Endodermal cell (in vitro differentiated cells): ENCODE data around the gene MUTYH. TPM values are rescaled to one million over a fixed set of nuclear protein-coding genes. Genes with fewer than 3 reads are reported as not detected.

Experiments used
- DNase-seq: peaks from one replicate; pipeline ENCODE4 v3.0.0-alpha.2; 2017
- H3K27ac ChIP-seq: 2 replicates; pipeline ENCODE4 v1.5.1; 2013; ENCODE audit warnings: mild to moderate bottlenecking, low read depth, low read length, moderate library complexity
- H3K27me3 ChIP-seq: 2 replicates; pipeline ENCODE4 v1.6.1; 2013; ENCODE audit warnings: mild to moderate bottlenecking, low read length, moderate library complexity; ENCODE audit not compliant: insufficient read depth, control insufficient read depth, poor library complexity, severe bottlenecking
- H3K36me3 ChIP-seq: 2 replicates; pipeline ENCODE4 v1.7.0; 2013; ENCODE audit warnings: mild to moderate bottlenecking, low read length, moderate library complexity; ENCODE audit not compliant: control insufficient read depth, insufficient read depth
- H3K4me1 ChIP-seq: one replicate; pipeline ENCODE4 v1.7.0; 2013; ENCODE audit warnings: low read length; ENCODE audit not compliant: control insufficient read depth, insufficient read depth
- H3K4me3 ChIP-seq: 2 replicates; pipeline ENCODE4 v1.5.1; 2013; ENCODE audit warnings: mild to moderate bottlenecking, low read length, moderate library complexity
- H3K9ac ChIP-seq: 2 replicates; pipeline ENCODE4 v1.6.1; 2013; ENCODE audit warnings: mild to moderate bottlenecking, low read length, moderate library complexity; ENCODE audit not compliant: poor library complexity, severe bottlenecking; ENCODE audit errors: extremely low read depth
- H3K9me3 ChIP-seq: 2 replicates; pipeline ENCODE4 v1.6.1; 2013; ENCODE audit warnings: mild to moderate bottlenecking, low read length, moderate library complexity; ENCODE audit not compliant: control insufficient read depth
- H3K27ac Mint-ChIP-seq: 2 replicates; pipeline ENCODE4 v1.8.0; 2020; ENCODE audit warnings: mixed read lengths
- H3K27me3 Mint-ChIP-seq: 2 replicates; pipeline ENCODE4 v1.8.0; 2021; ENCODE audit warnings: mild to moderate bottlenecking, mixed read lengths; ENCODE audit not compliant: insufficient read depth
- H3K36me3 Mint-ChIP-seq: 2 replicates; pipeline ENCODE4 v1.8.0; 2020; ENCODE audit warnings: low read depth, mixed read lengths
- H3K4me1 Mint-ChIP-seq: 2 replicates; pipeline ENCODE4 v1.8.0; 2020; ENCODE audit warnings: mixed read lengths
- H3K4me3 Mint-ChIP-seq: 2 replicates; pipeline ENCODE4 v1.8.0; 2020; ENCODE audit warnings: mild to moderate bottlenecking, moderate library complexity, mixed read lengths
- H3K9me3 Mint-ChIP-seq: 2 replicates; pipeline ENCODE4 v1.8.0; 2020; ENCODE audit warnings: mild to moderate bottlenecking, mixed read lengths
- WGBS, 2 experiments: methylation state at CpG; one replicate each; pipeline versions ENCODE4 v1.1.5 to v1.1.7; 2013; ENCODE audit warnings: missing lambda C conversion rate in 2 of 2, mixed read lengths in 1 of 2; ENCODE audit not compliant: insufficient coverage in 1 of 2, insufficient read length in 1 of 2; 5-methylcytosine and 5-hydroxymethylcytosine counted together
- total RNA-seq, 2 donors: library from RNA; stranded (reverse); fragmentation: NEBNext Ultra II Directional in 1 of 2; extraction: Animal tissue kit (Norgen Biotek cat#: 25700) in 1 of 2; gene quantifications; 2 replicates in 1 of 2; 3 replicates in 1 of 2; pipeline ENCODE4 v1.2.1, GENCODE V29; 2021
- TF ChIP-seq, protein P1 (sequence below): fragments of 200-600 bp; sonication (generic); conservative IDR thresholded peaks from 2 replicates; pipeline ENCODE4 v1.5.0; 2021; ENCODE audit warnings: antibody characterized with exemption, mild to moderate bottlenecking

The MUTYH gene
- total RNA-seq, 2 donors from 2014 or later, result 60.5 to 60.9 TPM

DNA sequence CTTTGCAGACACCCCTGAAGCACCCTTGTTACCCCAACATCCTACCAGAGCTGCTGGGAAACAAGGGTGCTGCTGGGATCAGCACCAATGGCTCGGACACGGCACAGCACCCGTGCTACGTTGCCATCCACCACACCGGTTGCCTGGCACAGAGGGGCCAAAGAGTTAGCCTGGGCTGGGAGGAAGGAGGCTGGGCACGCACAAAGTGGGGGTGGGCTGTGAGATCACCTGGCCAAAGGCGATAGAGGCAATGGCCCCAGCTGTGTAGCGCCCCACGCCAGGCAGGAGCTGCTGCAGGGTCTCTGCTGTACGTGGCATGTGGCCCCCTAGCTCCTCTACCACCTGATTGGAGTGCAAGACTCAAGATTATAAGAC, 7.9 kb downstream of the MUTYH start:
- Mint-ChIP-seq H3K36me3 (peaks cover 39% of the 10 kb centered on the region), H3K27ac (no peak overlapping the region), H3K27me3 (no peaks in the 10 kb centered on the region), H3K4me3 (no peak overlapping the region), H3K9me3 (no peaks in the 10 kb centered on the region), H3K4me1 (peaks cover 42% of the 10 kb centered on the region)
- H3K4me1 ChIP-seq, result peaks cover 3% of the 10 kb centered on the region
- peaks cover 43% of the 10 kb centered on the region for H3K36me3 ChIP-seq
- H3K27me3 ChIP-seq, result no peaks in the 10 kb centered on the region
- DNase-seq, result no peak
- no peak overlapping the region for H3K27ac ChIP-seq
- no peaks in the 10 kb centered on the region for H3K9me3 ChIP-seq
- WGBS, 2 experiments, result 96 to 97% methylated on average over 5 to 10 of the region's 10 CpGs
- H3K9ac ChIP-seq, result no peak overlapping the region
- H3K4me3 ChIP-seq, result no peak overlapping the region
- TF ChIP-seq, protein P1, sequence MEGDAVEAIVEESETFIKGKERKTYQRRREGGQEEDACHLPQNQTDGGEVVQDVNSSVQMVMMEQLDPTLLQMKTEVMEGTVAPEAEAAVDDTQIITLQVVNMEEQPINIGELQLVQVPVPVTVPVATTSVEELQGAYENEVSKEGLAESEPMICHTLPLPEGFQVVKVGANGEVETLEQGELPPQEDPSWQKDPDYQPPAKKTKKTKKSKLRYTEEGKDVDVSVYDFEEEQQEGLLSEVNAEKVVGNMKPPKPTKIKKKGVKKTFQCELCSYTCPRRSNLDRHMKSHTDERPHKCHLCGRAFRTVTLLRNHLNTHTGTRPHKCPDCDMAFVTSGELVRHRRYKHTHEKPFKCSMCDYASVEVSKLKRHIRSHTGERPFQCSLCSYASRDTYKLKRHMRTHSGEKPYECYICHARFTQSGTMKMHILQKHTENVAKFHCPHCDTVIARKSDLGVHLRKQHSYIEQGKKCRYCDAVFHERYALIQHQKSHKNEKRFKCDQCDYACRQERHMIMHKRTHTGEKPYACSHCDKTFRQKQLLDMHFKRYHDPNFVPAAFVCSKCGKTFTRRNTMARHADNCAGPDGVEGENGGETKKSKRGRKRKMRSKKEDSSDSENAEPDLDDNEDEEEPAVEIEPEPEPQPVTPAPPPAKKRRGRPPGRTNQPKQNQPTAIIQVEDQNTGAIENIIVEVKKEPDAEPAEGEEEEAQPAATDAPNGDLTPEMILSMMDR, result no peak

DNA sequence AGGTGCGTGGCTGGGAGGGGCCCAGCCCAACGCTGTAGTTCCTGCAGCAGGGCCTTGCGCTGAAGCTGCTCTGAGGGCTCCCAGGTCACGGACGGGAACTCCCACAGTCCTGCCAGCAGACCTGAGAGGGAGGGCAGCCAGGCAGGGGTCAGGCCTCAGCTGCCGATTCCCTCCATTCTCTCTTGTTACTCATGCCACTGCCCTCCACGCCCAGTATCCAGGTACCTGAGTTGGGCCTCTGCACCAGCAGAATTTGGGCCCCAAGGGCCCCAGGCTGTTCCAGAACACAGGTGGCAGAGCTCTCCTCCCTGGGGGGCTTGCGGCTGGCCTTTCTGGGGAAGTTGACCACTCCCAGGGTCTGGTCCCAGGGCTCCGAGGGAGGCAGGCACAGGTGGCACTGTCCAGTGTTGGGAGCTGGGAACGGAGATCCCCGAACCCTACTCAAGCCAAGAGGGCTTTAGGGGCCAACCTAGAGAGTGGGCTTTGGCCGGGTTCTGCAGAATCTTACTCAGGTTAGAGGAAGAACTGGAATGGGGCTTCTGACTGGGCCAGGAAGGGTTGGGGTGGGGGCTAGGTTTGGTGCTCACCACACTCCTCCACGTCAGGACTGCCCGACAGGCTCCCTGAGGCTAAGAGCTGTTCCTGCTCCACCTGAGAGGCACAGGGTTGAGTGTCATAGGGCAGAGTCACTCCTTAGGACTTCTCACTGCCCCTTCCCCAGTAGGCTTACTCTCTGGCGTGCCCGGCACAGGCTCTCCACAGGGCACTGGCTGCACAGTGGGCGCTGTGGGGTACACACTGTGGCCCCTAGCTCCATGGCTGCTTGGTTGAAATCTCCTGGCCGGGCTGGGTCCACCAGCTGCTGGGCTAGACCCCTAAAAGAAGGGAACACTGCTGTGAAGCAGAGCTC, 8.5 kb downstream of the MUTYH start:
- H3K4me1 Mint-ChIP-seq, result peaks cover 39% of the 10 kb centered on the region
- peaks cover 2% of the 10 kb centered on the region for H3K4me1 ChIP-seq
- no peak overlapping the region for H3K4me3 ChIP-seq
- H3K27ac ChIP-seq, result no peak overlapping the region
- peak; percentile 41 for DNase-seq
- WGBS, 2 experiments, result 94 to 97% methylated on average over 12 to 18 of the region's 18 CpGs
- no peak overlapping the region for H3K27ac Mint-ChIP-seq
- H3K9me3 ChIP-seq, result no peaks in the 10 kb centered on the region
- H3K36me3 ChIP-seq, result peaks cover 43% of the 10 kb centered on the region
- no peak overlapping the region for H3K4me3 Mint-ChIP-seq
- peaks cover 39% of the 10 kb centered on the region for H3K36me3 Mint-ChIP-seq
- H3K9ac ChIP-seq, result no peak overlapping the region
- TF ChIP-seq, protein P1, result no peak
- H3K27me3 Mint-ChIP-seq, result no peaks in the 10 kb centered on the region
- H3K27me3 ChIP-seq, result no peaks in the 10 kb centered on the region
- H3K9me3 Mint-ChIP-seq, result no peaks in the 10 kb centered on the region

DNA sequence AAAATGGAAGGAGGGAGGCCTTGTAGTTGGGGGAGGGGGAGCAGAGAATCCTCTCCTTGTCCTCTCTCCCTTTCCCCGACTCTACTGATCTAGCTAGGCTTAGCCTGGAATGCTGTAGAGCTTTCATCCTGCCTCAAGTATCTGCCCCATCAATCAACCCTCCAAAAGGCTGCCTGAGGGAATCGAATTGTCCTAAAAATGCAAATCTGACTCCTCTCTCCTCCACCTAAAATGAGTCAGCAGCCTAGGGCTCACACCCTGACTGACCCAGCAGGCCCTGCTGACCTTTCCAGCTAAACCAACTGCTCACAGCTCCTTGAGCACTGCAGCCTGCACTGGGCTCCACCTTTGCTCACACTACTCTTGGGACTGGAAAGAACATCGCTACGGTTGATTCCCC, 10.8 kb downstream of the MUTYH start:
- H3K4me1 Mint-ChIP-seq, result peaks cover 21% of the 10 kb centered on the region
- peak overlapping the region; percentile 78 for H3K27ac ChIP-seq
- TF ChIP-seq, protein P1, result no peak
- no peaks in the 10 kb centered on the region for H3K27me3 ChIP-seq
- H3K9me3 ChIP-seq, result peaks cover 4% of the 10 kb centered on the region
- peaks cover 43% of the 10 kb centered on the region for H3K36me3 ChIP-seq
- no peaks in the 10 kb centered on the region for H3K27me3 Mint-ChIP-seq
- peak overlapping the region; percentile 91 for H3K27ac Mint-ChIP-seq
- no peak overlapping the region for H3K9ac ChIP-seq
- WGBS, 2 experiments, result 31 to 71% methylated on average over 1 to 4 of the region's 4 CpGs
- peak overlapping the region; percentile 64 for H3K4me3 Mint-ChIP-seq
- DNase-seq, result peak; percentile 84
- no peaks in the 10 kb centered on the region for H3K4me1 ChIP-seq
- H3K9me3 Mint-ChIP-seq, result peaks cover 7% of the 10 kb centered on the region
- H3K36me3 Mint-ChIP-seq, result peaks cover 38% of the 10 kb centered on the region
- H3K4me3 ChIP-seq, result no peak overlapping the region
